KBM-7 (cell line): ENCODE measurements around the gene FAM89A.
"Not testable (repeated sequence)": the region's sequence is repeated elsewhere in the genome, so short reads cannot be mapped to it uniquely, and the experiment has no call there.

Source experiments
- DNase-seq: peaks from one replicate; pipeline ENCODE4 v3.0.0-alpha.2; 2015
- in situ Hi-C: fragments of 300-500 bp; cut with MboI; formaldehyde crosslinking; loops from 2 replicates; pipeline ENCODE4 v1.14.3; 2020; ENCODE audit warnings: low sequenced_read_pairs, low pct_unique_long_range_greater_than_20kb, mixed read lengths

Gene FAM89A

DNA sequence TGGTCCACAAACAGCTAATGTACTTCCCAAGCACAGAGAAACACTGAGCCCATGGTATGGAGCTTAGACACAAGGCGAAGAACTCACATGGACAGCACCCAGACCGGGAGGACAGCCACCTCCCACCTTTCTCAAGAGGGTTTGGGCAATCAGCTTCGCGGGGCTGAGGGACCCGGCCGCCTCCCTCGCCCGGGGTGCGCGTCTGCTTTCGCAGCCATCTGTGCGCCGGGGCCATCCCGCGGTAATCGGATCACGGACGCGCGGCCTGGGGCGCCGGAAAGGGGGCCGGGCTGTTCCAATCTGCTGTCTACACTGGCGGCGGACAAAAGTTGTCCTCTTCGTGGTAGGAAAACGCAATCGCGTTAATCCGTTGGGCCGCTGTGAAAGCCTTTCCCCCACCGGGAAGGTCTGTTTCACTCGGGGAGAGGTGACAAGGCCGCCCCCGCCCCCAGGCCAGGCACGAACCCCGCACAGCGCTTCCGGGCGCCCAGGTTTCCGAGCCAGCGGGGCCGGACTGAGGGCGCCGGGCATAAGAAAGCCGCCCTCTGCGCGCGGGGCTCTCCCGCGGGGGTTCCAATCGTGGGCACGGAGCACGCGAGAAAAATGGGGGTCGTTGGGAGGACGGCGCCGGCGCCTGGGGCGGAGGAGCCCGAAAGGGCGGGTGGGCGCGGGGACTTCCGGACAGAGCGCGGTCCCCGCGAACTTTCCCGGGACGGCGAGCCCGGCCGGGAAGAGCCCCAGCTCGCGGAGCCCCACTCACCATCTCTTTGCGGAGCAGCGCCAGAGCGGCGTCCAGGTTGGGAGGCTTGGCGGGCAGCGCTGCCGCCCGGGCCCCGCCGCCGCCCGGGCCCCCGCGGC, 664 bp downstream of the FAM89A start:
- peak; percentile 41 for DNase-seq
- in situ Hi-C loops = no loop called here

DNA sequence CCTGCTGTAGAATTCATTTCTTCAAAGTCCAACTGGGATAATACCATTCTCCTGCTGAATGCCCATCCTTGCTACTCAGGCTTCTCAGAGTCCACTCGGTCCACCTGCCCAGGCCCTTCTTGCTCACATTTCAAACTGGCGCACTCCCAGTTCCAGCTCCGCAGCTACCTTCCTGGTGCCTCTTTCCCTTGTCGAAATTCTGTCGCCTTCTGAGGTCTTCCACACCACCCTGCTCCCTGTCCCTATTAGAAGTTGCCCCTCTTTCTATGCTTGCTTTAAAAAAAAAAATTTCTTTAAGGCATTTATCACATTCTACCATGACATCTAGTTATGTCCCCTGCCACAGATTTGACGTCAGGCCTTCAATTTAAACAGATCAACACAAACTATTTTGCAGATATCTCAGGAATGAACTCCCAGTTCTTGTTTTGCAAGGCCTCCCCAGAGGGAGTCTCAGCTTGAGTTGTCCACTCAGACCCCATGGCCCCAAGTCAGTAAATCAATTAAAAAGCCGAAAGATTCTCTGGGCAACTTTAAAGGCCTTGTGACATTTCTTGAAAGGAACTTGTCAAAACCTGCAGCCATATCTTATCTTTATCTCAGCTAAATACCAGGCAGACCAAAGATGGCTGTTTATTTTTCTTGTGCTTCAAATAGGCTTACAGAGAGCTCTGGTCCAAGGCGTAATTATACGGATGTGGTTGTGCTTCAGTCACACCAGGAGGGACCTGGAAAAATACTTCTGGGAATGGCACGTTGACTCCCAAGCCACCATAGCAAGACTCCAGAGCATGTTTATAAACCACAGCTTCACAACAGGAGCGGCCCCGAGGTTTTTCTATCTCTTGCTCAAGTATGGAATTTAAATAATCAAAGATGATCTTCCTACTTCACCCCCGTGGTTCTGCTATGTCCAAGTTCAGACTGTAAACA, 2.2 kb downstream of the FAM89A start:
- DNase-seq = no peak
- in situ Hi-C loops = no loop called here

- peak; percentile 75 for DNase-seq
- in situ Hi-C loops = no loop called here
These were observed 3.6 kb downstream of the FAM89A start for GRCh38 chr1:231036416-231036815.

DNA sequence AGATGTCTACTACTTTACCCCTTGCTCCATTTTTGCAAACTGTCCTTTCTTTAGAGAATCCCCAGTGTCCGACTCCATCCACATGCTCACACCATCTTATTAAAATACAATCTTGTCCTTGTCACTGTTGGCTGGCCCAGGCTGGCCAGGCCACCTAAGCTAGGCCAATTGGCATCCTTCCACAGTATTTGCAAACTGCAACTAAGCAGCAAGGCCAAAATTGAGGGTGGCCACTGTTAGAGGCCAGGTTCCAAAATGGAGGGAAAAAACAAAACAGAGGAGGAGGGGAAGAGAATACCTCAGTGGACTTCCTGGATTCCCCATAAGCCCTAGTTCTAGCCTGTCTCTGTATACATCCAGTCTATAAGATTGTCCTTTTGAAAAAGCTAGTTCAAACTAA, 4.3 kb downstream of the FAM89A start:
- DNase-seq = no peak
- in situ Hi-C loops = no loop called here

DNA sequence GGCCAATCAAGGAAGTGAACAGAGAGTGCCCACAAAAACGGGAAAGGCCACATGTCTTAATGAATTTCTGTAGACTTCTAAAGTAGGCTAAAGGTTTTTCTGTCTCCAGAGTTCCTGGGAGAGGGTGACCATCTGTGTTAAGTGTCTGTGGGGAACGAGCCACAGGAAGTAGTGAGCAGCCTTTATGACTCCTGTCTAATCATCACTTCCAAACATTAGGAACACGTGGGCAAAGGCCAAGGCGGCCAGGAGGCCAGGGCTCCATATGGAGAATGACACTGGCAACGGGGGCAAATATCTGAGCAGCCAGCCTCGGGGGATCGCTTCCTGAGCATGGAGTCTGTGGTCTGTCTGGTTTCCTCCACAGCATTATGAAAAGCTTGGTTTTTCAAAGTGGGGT, 7.1 kb downstream of the FAM89A start:
- peak; percentile 60 for DNase-seq
- in situ Hi-C loops = no loop called here

- DNase-seq = no peak
- in situ Hi-C loops = no loop called here
These were observed 10.2 kb downstream of the FAM89A start for GRCh38 chr1:231029841-231030240.

- in situ Hi-C loops, DNase-seq: not testable (repeated sequence)
These were observed 10.8 kb downstream of the FAM89A start for GRCh38 chr1:231029247-231029646.

DNA sequence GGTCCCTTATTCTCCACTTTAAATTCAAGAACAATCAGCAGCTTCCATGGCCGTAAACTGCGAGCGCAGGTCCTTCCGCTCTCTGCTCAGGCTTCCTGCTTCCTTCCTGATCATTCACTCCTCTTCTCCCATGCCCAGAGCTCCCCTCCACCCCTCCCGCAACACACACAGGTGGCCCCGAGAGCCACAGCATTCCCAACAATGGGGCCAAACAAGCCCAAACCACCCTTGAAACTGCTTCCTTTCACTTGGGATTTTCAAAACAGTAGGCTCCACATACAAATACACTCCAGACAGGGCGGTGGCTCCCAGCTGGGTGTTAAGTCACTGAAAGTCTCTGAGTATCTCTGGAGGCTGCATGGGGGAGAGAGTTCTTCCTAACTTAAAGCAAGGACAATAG, 11.4 kb downstream of the FAM89A start:
- in situ Hi-C loops = no loop called here
- DNase-seq = peak; percentile 20

GRCh38 chr1:231027971-231028370, 12.1 kb downstream of the FAM89A start:
- no peak for DNase-seq
- in situ Hi-C loops = no loop called here

DNA sequence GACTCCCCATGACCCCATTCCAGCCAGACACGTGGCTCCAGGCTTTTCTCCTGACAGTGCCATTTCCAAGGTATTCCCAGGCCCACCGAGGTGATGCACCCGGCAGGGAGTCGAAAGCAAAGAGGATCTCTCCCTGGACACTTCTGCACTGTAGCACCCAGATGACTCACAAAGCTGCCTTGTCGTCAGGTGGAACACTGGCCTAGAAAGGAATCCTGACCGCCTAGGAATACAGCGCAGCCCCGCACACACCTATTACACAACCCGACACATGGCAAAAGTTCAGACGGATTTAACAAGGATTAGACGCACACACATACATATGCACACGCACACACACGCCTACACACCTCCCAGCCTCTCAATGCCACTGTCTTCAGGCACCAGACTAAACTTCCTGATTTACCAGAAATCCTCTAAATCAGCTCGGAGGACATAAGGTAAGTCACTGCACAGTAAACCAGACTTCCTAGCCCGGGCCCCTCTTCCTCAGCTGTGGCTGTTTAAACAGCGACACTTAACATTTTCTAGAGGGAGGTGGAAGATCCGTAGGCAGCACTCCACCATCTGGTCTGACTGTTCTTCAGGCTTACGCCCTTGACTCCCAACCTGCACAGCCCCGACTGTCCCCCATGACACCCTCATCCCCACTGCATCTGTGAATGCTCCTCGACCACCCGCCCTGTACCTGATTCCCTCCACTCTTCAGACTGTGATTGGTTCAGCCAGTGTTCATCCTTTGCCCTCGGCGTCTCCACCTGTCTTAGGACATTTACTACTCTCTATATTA, 12.7 kb downstream of the FAM89A start:
- no peak for DNase-seq
- in situ Hi-C loops = no loop called here

GRCh38 chr1:231026576-231026975, 13.5 kb downstream of the FAM89A start:
- in situ Hi-C loops = no loop called here
- DNase-seq = no peak

DNA sequence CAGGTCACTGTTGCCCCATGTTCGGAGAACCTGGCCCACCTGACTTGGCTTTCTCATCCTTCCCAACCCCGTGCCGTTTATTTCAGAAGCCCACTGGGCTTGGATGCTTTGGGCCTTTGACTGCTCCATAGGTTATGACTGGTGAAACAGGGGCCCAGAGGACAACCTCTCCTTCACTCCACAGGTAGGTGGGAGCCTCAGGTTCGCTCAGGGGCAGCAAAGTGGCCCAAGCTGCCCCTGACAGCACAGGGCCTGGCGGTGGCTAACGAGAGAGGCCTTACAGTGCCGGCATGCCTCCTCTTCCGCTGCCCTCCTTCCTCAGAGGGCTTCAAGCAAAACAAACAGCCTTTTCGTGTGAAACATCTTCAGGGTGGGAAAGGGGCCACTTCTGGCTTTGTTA, 16.9 kb downstream of the FAM89A start:
- in situ Hi-C loops = no loop called here
- no peak for DNase-seq

GRCh38 chr1:231022543-231022942, 17.5 kb downstream of the FAM89A start:
- DNase-seq, in situ Hi-C loops: not testable (repeated sequence)

DNA sequence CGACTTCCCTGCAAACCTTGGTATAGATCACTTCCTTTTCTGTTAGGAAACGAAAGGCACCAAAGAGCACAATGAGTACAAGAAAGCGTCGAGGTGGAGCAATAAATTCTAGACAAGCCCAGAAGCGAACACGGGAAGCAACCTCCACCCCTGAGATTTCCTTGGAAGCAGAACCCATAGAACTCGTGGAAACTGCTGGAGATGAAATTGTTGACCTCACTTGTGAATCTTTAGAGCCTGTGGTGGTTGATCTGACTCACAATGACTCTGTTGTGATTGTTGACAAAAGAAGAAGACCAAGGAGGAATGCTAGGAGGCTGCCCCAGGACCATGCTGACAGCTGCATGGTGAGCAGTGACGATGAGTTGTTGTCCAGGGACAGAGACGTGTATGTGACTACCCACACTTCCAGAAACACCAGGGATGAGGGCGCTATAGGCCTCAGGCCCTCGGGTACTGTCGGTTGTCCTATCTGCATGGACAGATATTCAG, 18.5 kb downstream of the FAM89A start:
- no peak for DNase-seq
- in situ Hi-C loops = no loop called here

DNA sequence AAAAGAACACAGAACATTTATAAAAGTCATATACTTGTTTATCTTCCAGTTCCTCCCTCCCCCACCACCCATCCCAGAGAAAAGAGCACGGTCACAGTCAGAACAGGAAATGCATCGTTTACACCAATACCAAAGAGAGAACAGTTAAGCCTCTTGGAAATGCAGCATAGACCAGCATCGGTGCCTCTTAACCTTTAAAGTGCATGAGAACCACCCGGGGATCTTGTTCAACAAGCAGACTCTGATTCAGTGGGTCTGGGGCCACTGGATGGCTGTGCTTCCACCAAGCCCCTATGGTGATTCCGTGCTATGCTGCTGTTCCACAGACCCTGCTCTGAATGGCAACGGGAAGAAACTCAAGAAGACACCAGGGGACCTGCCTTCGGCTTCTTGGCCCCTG, 19.2 kb downstream of the FAM89A start:
- no peak for DNase-seq
- in situ Hi-C loops = no loop called here

GRCh38 chr1:231020139-231020601, 19.9 kb downstream of the FAM89A start:
- no peak for DNase-seq
- in situ Hi-C loops = no loop called here

DNA sequence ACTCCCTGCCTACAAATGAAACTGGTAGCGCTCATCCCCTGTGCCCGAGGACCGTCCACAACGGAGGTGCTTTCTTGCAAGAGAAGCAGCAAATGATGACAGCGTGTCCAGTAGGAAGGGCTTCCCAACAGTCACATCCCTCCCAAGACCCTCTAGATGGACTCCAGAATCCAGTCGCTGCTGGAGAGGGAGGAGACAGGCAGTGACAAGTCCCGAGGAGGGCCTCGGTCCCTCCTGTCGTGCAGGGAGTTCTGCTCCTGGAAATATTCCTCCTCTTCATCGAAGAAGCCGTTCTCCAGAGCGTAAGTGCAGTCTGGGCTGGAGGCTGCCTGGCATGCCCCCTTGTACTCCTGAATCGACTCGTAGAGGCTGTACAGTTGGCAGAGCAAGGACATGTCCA, 20.3 kb downstream of the FAM89A start:
- in situ Hi-C loops = no loop called here
- no peak for DNase-seq

GRCh38 chr1:231016966-231017365, 23.1 kb downstream of the FAM89A start:
- DNase-seq = no peak
- in situ Hi-C loops = no loop called here

- in situ Hi-C loops = no loop called here
- DNase-seq = no peak
These were observed 23.8 kb downstream of the FAM89A start for GRCh38 chr1:231016234-231016633.
